ENCODE results near the gene DPYD. TPM values are rescaled to one million over a fixed set of nuclear protein-coding genes. Genes with fewer than 3 reads are reported as not detected.

DPYD gene
- total RNA-seq, 1 donor from 2014 or later = 56.1 TPM

DNA sequence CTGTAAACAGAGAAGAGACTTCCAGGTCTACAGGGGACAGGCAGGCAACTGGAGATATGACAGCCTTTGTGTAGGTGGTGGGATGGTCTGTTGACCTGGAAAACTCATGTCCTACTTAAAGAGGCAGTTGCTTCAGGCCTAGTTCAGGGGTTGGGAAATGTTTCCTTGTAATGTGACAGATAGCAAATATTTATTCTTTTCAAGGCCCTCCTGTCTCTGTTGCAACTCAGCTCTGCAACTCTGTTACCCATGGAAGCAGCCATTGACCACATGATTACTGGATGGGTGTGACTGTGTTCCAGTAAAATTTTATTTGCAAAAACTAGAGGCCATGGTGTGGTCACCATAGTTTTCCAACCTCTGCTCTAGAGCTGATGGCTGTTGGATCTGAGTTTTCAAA lies 857.3 kb downstream of the DPYD start:
- intact Hi-C loops (cut with micrococcal nuclease) = no loop called here

DNA sequence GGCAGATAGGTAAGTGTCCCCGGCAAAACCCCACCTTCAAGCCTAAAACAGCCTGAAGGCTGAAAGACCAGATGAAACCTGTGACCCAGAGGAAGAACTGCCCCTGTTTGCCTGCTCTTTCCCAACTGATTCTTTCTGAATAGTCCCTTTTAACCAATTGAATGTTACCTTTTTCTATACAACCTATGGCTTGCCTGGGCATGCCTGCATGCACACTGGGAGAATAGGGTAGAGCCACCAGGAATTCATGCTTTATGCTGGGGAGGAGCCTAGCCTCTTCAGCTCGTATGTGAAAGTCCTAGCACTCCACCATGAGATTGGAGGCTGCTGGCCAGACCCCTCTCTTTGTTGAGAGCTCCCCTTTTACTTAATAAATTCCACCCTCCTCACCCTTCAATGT lies 859.2 kb downstream of the DPYD start:
- intact Hi-C loops (cut with micrococcal nuclease) = no loop called here

DNA sequence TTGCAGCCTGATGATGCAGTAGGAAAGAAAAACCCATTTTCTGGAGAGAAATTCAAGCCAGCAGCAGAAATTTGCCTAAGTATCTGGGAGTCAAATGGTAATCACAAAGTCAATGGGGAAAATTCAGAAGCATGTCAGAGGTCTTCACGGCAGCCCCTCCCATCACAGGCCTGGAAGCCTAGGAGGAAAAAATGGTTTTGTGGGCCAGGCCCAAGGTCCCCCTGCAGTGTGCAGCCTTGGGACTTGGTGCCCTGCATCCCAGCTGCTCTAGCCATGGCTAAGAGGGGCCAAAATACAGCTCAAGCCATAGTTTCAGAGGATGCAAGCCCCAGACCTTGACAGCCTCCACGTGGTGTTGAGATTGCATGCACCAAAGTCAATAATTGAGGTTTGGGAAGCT lies 864.4 kb downstream of the DPYD start:
- intact Hi-C loops (cut with micrococcal nuclease) = no loop called here

DNA sequence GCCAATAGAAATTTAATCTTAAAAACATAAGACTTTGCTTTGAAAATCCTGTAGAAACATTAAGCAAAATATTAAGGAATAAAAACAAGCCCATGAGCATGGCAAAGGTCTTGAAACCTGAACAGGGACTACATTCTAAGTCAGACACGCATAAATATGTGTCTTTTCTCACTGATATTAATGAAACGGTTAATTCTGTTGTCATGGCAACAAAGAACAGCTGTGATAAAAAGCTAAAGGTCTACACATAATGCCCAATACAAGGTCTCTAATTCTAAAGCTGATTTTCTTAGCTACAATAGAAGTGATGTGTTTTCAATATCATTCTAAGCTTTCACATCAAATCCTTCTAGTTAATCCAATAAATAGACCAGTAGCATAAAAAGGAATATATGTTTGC lies 867.6 kb downstream of the DPYD start:
- intact Hi-C loops (cut with micrococcal nuclease) = no loop called here

GRCh38 chr1:97051823-97052222 lies 869.0 kb downstream of the DPYD start:
- intact Hi-C loops (cut with micrococcal nuclease) = no loop called here

- intact Hi-C loops (cut with micrococcal nuclease) = no loop called here
Measured at GRCh38 chr1:97050506-97050905, 870.3 kb downstream of the DPYD start.

GRCh38 chr1:97047421-97047793 lies 873.4 kb downstream of the DPYD start:
- intact Hi-C loops (cut with micrococcal nuclease) = no loop called here

DNA sequence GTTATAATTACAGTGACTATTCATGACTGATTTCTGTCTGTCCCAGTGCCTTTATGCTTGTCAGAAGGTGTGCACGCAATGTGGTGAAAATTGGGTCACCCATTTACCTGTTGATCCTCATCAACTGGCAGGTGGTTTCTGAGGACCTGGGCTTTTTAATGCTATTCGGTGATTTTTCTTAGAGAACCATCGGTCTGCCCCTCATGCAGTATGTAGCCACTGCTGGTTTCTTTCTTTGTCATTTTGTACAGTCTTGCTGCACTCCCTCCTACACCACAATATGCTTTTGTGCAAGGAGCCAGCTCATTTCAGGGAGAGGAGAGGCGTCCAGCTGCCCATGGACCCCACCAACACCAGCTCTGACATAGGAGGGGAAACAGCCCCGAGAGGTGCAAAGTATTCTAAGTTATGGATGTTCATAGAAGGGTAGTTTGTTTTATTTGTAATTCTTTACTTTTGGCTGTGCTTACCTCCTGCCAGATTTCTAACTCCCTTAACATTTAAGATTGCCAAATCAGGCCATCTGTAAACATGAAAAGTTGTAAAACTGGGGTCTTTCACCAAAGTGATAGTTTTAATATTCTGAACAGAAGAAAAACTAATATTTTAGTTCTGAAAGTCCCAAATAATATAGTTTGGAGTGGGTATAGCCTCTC lies 873.9 kb downstream of the DPYD start:
- intact Hi-C loops (cut with micrococcal nuclease) = no loop called here

GRCh38 chr1:97044159-97044760 lies 876.6 kb downstream of the DPYD start:
- intact Hi-C loops (cut with micrococcal nuclease) = no loop called here

DNA sequence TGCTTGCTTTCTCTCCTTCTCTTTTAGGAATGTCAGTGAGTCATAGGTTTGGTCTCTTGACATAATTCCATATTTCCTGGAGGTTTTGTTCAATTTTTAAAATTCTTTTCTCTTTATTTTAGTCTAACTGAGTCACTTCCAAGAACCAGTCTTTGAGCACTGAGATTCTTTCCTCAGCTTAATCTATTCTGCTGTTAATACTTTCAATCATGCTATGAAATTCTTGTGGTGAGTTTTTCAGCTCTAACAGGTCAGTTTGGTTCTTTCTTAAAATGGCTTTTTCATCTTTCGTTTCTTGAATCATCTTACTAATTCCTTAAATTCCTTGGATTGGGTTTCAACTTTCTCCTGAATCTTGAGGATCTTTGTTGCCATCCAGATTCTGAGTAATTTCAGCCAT lies 878.3 kb downstream of the DPYD start:
- intact Hi-C loops (cut with micrococcal nuclease) = no loop called here

DNA sequence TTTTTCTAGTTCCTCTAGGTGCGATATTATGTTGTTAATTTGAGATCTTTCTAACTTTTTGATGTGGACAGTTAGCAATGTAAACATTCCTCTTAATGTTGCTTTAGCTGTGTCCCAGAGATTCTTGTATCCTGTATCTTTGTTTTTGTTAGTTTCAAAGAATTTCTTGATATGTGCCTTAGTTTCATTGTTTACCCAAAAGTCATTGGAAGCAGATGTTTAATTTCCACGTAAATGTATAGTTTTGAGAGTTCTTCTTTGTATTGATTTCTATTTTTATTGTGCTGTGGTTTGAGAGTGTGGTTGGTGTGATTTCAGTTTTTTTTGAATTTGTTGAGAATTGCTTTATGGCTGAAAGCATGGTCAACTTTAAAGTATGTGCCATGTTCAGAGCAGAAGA lies 879.8 kb downstream of the DPYD start:
- intact Hi-C loops (cut with micrococcal nuclease) = no loop called here

- intact Hi-C loops (cut with micrococcal nuclease) = no loop called here
Measured at GRCh38 chr1:97038410-97038809, 882.4 kb downstream of the DPYD start.

- intact Hi-C loops (cut with micrococcal nuclease) = no loop called here
Measured at GRCh38 chr1:97034651-97035050, 886.2 kb downstream of the DPYD start.

GRCh38 chr1:97033949-97034348 lies 886.9 kb downstream of the DPYD start:
- intact Hi-C loops (cut with micrococcal nuclease) = no loop called here
